Muscle of leg (tissue), 11 donors: ENCODE results near the gene SORL1. TPM values are rescaled to one million over a fixed set of nuclear protein-coding genes. Genes with fewer than 3 reads are reported as not detected.

Experiments used
- DNase-seq: peaks from one replicate; pipeline ENCODE4 v3.0.0; 2013
- H3K27ac ChIP-seq: one replicate; pipeline ENCODE4 v1.5.1; 2013; ENCODE audit warnings: mild to moderate bottlenecking, low read length, control low read depth
- H3K27me3 ChIP-seq: one replicate; pipeline ENCODE4 v1.6.1; 2013; ENCODE audit warnings: low read length; ENCODE audit not compliant: control insufficient read depth, insufficient read depth
- H3K36me3 ChIP-seq: one replicate; pipeline ENCODE4 v1.6.1; 2013; ENCODE audit warnings: low read length; ENCODE audit not compliant: control insufficient read depth, insufficient read depth
- H3K4me1 ChIP-seq: one replicate; pipeline ENCODE4 v1.6.1; 2013; ENCODE audit warnings: low read length; ENCODE audit not compliant: control insufficient read depth, insufficient read depth
- H3K4me3 ChIP-seq: one replicate; pipeline ENCODE4 v1.5.1; 2013; ENCODE audit warnings: low read length, control low read depth
- H3K9me3 ChIP-seq: replicated peaks from 2 replicates; pipeline ENCODE4 v1.6.1; 2013; ENCODE audit warnings: low read depth, low read length; ENCODE audit not compliant: control insufficient read depth
- WGBS: methylation state at CpG from one replicate; pipeline ENCODE4 v1.1.5; 2013; ENCODE audit warnings: missing lambda C conversion rate; ENCODE audit not compliant: insufficient coverage; 5-methylcytosine and 5-hydroxymethylcytosine counted together
- polyA plus RNA-seq, 8 donors: library from polyadenylated mRNA; unstranded; fragments of 120-200 nt; gene quantifications; one replicate each; pipeline versions ENCODE4 v1.2.1 to v1.2.3, GENCODE V29; 2013; ENCODE audit warnings: inconsistent platforms in 1 of 8, low replicate concordance in 1 of 8; ENCODE audit not compliant: insufficient read length in 8 of 8, insufficient read depth in 1 of 8
- total RNA-seq: library from RNA; stranded (reverse); fragments of 120-200 nt; gene quantifications from one replicate; pipeline ENCODE4 v1.2.4, GENCODE V29; 2013

Gene SORL1
- total and polyA plus RNA-seq, 9 donors, result 1.0 to 3.1 (median 1.9) TPM

- no peak overlapping the region for H3K27ac ChIP-seq
- H3K9me3 ChIP-seq, result no peaks in the 10 kb centered on the region
- 87% methylated on average over 6 of the region's 6 CpGs for WGBS
- H3K27me3 ChIP-seq, result no peaks in the 10 kb centered on the region
- no peaks in the 10 kb centered on the region for H3K36me3 ChIP-seq
- no peak for DNase-seq
- peaks cover 6% of the 10 kb centered on the region for H3K4me1 ChIP-seq
- no peak overlapping the region for H3K4me3 ChIP-seq
Measured at GRCh38 chr11:121649798-121650197, 197.7 kb downstream of the SORL1 start.

GRCh38 chr11:121650351-121651256 lies 198.5 kb downstream of the SORL1 start:
- Histone ChIP-seq H3K9me3 (no peaks in the 10 kb centered on the region), H3K4me3 (no peak overlapping the region), H3K27ac (no peak overlapping the region), H3K27me3 (peaks cover 2% of the 10 kb centered on the region), H3K36me3 (no peaks in the 10 kb centered on the region), H3K4me1 (peaks cover 12% of the 10 kb centered on the region)
- no peak for DNase-seq
- 70% methylated on average over 10 of the region's 12 CpGs for WGBS

GRCh38 chr11:121651257-121651605 lies 199.1 kb downstream of the SORL1 start:
- H3K9me3 ChIP-seq, result no peaks in the 10 kb centered on the region
- H3K27ac ChIP-seq, result no peak overlapping the region
- no peak for DNase-seq
- H3K4me3 ChIP-seq, result no peak overlapping the region
- no peaks in the 10 kb centered on the region for H3K36me3 ChIP-seq
- H3K27me3 ChIP-seq, result peaks cover 2% of the 10 kb centered on the region
- H3K4me1 ChIP-seq, result peaks cover 14% of the 10 kb centered on the region
- no CpG with 5 or more reads among the region's 2 CpGs for WGBS

- no CpG with 5 or more reads among the region's 3 CpGs for WGBS
- Histone ChIP-seq H3K4me1 (peaks cover 26% of the 10 kb centered on the region), H3K27me3 (peaks cover 2% of the 10 kb centered on the region), H3K27ac (no peak overlapping the region), H3K4me3 (no peak overlapping the region), H3K36me3 (no peaks in the 10 kb centered on the region), H3K9me3 (no peaks in the 10 kb centered on the region)
- DNase-seq, result peak; percentile 81
Measured at GRCh38 chr11:121652971-121653370, 200.9 kb downstream of the SORL1 start.

- Histone ChIP-seq H3K27me3 (peaks cover 2% of the 10 kb centered on the region), H3K4me1 (peaks cover 26% of the 10 kb centered on the region), H3K9me3 (no peaks in the 10 kb centered on the region), H3K36me3 (no peaks in the 10 kb centered on the region), H3K4me3 (no peak overlapping the region), H3K27ac (no peak overlapping the region)
- DNase-seq, result no peak
- 58% methylated on average over 5 of the region's 8 CpGs for WGBS
Measured at GRCh38 chr11:121654259-121654842, 202.2 kb downstream of the SORL1 start.

GRCh38 chr11:121654843-121655536 lies 202.9 kb downstream of the SORL1 start:
- Histone ChIP-seq H3K9me3 (no peaks in the 10 kb centered on the region), H3K27me3 (peaks cover 2% of the 10 kb centered on the region), H3K4me1 (peaks cover 26% of the 10 kb centered on the region), H3K4me3 (peak overlapping the region; percentile 41), H3K36me3 (no peaks in the 10 kb centered on the region), H3K27ac (peak overlapping the region; percentile 95)
- no peak for DNase-seq
- 6% methylated on average over 8 of the region's 16 CpGs for WGBS

- DNase-seq, result peak; percentile 99
- peak overlapping the region; percentile 95 for H3K27ac ChIP-seq
- no peaks in the 10 kb centered on the region for H3K36me3 ChIP-seq
- H3K9me3 ChIP-seq, result no peaks in the 10 kb centered on the region
- H3K4me1 ChIP-seq, result peaks cover 26% of the 10 kb centered on the region
- WGBS, result under 1% methylated on average over 41 of the region's 44 CpGs
- peaks cover 2% of the 10 kb centered on the region for H3K27me3 ChIP-seq
- H3K4me3 ChIP-seq, result peak overlapping the region; percentile 41
Measured at GRCh38 chr11:121655537-121656327, 203.6 kb downstream of the SORL1 start.

GRCh38 chr11:121656328-121657090 lies 204.4 kb downstream of the SORL1 start:
- 25% methylated on average over 17 of the region's 19 CpGs for whole genome bisulfite sequencing
- Histone ChIP-seq H3K36me3 (no peaks in the 10 kb centered on the region), H3K4me1 (peaks cover 26% of the 10 kb centered on the region), H3K27me3 (peaks cover 2% of the 10 kb centered on the region), H3K9me3 (no peaks in the 10 kb centered on the region), H3K27ac (peak overlapping the region; percentile 95), H3K4me3 (peak overlapping the region; percentile 41)
- DNase-seq, result no peak

GRCh38 chr11:121657146-121657545 lies 205.0 kb downstream of the SORL1 start:
- Histone ChIP-seq H3K9me3 (no peaks in the 10 kb centered on the region), H3K4me3 (no peak overlapping the region), H3K27ac (peak overlapping the region; percentile 95), H3K36me3 (no peaks in the 10 kb centered on the region), H3K4me1 (peaks cover 26% of the 10 kb centered on the region), H3K27me3 (peaks cover 2% of the 10 kb centered on the region)
- DNase-seq, result no peak
- WGBS, result 25% methylated on average over 3 of the region's 6 CpGs
